IPS-15b (cell line): ENCODE data around the gene HSPB6.

Source experiments
- H3K27me3 ChIP-seq: one replicate; pipeline ENCODE4 v1.6.1; 2013; ENCODE audit warnings: low read length; ENCODE audit not compliant: control insufficient read depth, insufficient read depth
- H3K36me3 ChIP-seq: one replicate; pipeline ENCODE4 v1.6.1; 2013; ENCODE audit warnings: low read length; ENCODE audit not compliant: control insufficient read depth, insufficient read depth
- H3K4me1 ChIP-seq: one replicate; pipeline ENCODE4 v1.6.1; 2013; ENCODE audit warnings: mild to moderate bottlenecking, low read length; ENCODE audit not compliant: control insufficient read depth, insufficient read depth
- H3K4me3 ChIP-seq: one replicate; pipeline ENCODE4 v1.5.1; 2013; ENCODE audit warnings: low read depth, low read length
- H3K9ac ChIP-seq: one replicate; pipeline ENCODE4 v1.6.1; 2013; ENCODE audit warnings: low read depth, mild to moderate bottlenecking, low read length
- H3K9me3 ChIP-seq: one replicate; pipeline ENCODE4 v1.6.1; 2013; ENCODE audit warnings: mild to moderate bottlenecking, low read length; ENCODE audit not compliant: control insufficient read depth, insufficient read depth

The HSPB6 gene

DNA sequence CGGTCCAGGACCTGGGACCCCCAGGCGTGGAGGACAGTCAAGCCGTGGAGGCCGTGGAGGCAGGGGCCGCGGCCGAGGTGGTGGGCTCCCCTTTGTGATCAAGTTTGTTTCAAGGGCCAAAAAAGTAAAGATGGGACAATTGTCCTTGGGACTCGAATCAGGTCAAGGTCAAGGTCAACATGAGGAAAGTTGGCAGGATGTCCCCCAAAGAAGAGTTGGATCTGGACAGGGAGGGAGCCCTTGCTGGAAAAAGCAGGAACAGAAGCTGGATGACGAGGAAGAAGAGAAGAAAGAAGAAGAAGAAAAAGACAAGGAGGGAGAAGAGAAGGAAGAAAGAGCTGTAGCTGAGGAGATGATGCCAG lies 36.7 kb downstream of the HSPB6 start:
- H3K9ac ChIP-seq, result no peak overlapping the region
- no peaks in the 10 kb centered on the region for H3K9me3 ChIP-seq
- no peak overlapping the region for H3K4me3 ChIP-seq
- H3K36me3 ChIP-seq, result peaks cover 46% of the 10 kb centered on the region
- H3K27me3 ChIP-seq, result no peaks in the 10 kb centered on the region
- H3K4me1 ChIP-seq, result no peaks in the 10 kb centered on the region

DNA sequence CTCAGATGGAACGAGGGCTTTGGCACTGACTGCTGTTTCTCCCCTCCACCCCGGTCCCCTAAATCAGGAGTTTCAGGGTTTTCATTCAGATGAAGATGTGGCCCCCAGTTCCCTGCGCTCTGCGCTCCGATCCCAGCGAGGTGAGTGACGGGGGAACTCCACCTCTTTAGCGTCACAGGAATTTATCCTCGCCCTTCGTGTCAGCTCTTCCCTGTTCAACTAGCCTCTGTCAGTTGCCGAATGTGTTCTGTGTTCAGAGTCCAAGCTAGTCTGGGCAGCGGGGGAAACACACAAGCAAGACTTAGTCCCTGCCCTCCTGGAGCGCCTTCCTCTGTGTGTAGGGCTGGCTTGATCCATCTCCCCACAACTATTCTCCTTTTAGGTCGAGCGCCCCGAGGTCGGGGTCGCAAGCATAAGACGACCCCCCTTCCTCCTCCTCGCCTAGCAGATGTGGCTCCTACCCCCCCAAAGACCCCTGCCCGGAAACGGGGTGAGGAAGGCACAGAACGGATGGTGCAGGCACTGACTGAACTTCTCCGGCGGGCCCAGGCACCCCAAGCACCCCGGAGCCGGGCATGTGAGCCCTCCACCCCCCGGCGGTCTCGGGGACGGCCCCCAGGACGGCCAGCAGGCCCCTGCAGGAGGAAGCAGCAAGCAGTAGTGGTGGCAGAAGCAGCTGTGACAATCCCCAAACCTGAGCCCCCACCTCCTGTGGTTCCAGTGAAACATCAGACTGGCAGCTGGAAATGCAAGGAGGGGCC lies 37.2 kb downstream of the HSPB6 start:
- peaks cover 41% of the 10 kb centered on the region for H3K36me3 ChIP-seq
- no peaks in the 10 kb centered on the region for H3K27me3 ChIP-seq
- H3K4me3 ChIP-seq, result peak overlapping the region; percentile 95
- no peaks in the 10 kb centered on the region for H3K4me1 ChIP-seq
- H3K9me3 ChIP-seq, result no peaks in the 10 kb centered on the region
- no peak overlapping the region for H3K9ac ChIP-seq

DNA sequence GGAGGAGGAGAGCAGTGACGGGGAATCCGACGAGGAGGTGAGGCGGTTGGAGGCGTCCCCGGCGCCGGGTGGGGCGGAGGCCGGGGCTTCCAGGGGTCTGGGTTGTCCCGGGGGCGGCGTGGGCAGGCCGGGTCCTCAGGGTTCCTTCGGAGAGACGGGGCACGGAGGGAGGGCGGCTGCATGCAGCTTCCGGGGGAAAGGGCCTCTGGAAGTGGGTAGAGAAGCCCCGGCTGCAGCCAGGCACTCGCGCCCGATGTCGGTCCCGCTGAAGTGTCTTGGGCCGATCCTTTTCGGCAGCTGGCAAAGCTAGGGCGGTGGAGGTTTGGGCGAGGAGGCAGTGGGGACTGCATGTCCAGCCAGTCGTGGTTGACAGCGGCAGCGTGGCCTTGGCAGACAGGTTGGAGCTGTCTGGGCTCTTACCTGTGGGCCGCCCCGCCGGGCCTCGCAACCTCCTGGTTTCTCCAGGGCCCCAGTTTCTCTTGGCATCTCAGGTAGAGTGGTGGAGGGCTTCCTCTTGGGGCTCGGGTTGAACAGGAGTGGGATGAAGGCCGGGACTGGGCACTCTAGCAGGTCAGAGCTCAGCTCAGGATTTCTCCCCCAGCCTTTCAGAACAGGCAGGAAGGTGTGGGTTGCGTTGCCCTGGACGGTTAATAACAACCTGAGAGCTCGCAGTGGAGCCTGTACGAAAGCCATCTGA lies 38.3 kb downstream of the HSPB6 start:
- peak overlapping the region; percentile 95 for H3K4me3 ChIP-seq
- H3K27me3 ChIP-seq, result peaks cover 8% of the 10 kb centered on the region
- H3K9me3 ChIP-seq, result no peaks in the 10 kb centered on the region
- H3K4me1 ChIP-seq, result no peaks in the 10 kb centered on the region
- H3K36me3 ChIP-seq, result peaks cover 30% of the 10 kb centered on the region
- peak overlapping the region; percentile 60 for H3K9ac ChIP-seq

DNA sequence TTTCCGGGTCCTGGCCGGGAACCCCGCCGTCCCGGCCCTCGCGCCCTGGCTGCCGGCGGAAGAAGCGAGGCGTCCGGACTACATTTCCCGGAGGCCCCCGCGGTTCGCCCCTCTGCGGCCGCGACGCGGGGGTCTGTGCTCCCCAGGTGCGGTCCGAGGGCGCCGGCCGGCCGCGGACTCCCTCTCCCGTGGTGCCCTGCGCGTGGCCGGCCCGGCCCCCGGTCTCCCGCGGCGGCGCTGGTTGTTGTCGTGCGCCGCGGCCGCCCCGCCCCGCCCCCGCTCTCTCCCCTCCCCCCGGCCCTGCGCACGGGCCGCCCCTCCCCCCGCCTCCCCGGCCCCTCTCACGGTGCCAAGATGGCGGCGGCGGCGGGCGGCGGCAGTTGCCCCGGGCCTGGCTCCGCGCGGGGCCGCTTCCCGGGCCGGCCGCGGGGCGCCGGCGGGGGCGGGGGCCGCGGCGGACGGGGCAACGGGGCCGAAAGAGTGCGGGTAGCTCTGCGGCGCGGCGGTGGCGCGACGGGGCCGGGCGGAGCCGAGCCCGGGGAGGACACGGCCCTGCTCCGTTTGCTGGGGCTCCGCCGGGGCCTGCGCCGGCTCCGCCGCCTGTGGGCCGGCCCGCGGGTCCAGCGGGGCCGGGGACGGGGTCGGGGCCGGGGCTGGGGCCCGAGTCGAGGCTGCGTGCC lies 39.0 kb downstream of the HSPB6 start, which contains the start of gene KMT2B:
KMT2B (plus strand) TSS at position 339 of the 680 bp plus-strand sequence; CDS start at position 355, 16 bp downstream.
- no peaks in the 10 kb centered on the region for H3K9me3 ChIP-seq
- peaks cover 23% of the 10 kb centered on the region for H3K36me3 ChIP-seq
- H3K9ac ChIP-seq, result peak within 1 kb of the TSS; percentile 65
- H3K4me3 ChIP-seq, result peak within 1 kb of the TSS; percentile 95
- no peaks in the 10 kb centered on the region for H3K4me1 ChIP-seq
- H3K27me3 ChIP-seq, result peaks cover 11% of the 10 kb centered on the region

DNA sequence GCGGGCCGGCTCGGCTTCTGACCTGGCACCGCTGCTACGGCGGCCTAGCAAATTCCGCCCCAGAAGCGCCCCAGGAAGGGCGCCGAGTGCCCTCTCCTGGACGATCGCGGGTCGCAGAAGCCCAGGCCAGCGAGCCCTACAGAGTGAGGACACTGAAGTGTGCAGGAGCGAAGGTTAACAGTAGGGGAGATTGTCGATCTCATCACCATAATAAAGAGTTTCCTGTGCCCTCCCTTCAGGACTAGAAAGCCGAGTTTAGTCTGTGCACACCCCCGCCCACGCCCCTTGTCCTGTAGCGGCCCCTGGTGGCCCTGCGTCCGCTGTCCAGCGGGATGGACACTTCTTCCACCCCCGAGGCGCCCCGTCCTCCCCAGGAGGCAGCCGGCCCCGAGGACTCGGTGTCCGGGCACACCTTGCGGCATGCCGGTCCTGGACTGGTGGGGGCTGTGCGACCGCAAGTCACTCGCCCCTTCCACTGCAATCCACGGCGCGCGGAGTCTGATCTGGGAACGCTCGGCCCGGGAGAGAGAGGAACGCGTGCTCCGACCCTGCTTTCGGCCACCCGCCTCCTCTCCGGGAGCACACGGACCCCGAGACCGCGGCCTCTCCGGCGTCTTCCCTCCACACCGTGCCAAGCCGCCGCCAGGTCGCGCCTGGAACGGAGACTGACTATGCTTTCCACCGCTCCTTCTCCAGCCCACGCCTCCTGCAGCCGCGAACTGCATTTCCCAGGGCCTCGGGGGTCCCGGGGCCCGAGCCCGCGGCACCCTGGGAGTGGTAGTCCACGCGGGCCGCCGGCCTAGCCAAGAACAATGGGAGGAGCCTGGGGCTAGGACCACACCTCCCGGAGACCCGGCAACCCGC lies 39.8 kb downstream of the HSPB6 start:
- no peaks in the 10 kb centered on the region for H3K9me3 ChIP-seq
- no peaks in the 10 kb centered on the region for H3K4me1 ChIP-seq
- H3K36me3 ChIP-seq, result peaks cover 16% of the 10 kb centered on the region
- H3K9ac ChIP-seq, result peak overlapping the region; percentile 81
- peaks cover 11% of the 10 kb centered on the region for H3K27me3 ChIP-seq
- peak overlapping the region; percentile 85 for H3K4me3 ChIP-seq

DNA sequence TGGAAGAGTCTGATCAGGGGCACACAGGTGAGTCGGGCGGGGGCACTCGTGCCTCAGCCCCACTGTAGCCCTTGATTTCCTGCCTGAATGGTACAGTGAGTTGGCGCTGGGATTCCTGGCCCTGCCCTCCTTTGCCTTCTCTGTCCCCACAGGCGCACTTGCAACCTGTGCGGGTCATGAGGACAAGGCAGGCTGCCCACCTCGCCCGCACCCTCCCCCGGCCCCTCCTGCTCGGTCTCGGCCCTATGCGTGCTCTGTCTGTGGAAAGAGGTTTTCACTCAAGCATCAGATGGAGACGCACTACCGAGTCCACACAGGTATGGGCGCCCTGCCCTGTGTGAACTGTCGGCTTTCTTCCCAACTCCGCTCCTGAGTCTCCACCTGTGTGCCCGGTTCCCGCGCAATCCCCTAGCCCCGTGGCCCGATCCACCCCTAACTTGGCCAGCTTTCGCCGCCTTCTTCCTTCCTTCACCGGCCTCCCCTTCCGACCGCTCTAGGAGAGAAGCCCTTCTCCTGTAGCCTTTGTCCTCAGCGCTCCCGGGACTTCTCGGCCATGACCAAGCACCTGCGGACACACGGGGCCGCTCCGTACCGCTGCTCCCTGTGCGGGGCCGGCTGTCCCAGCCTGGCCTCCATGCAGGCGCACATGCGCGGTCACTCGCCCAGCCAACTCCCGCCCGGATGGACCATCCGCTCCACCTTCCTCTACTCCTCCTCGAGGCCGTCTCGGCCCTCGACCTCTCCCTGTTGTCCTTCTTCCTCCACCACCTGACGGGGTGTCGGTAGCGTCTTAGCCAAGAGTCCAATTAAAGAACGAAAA lies 40.6 kb downstream of the HSPB6 start:
- peak overlapping the region; percentile 85 for H3K4me3 ChIP-seq
- peaks cover 9% of the 10 kb centered on the region for H3K36me3 ChIP-seq
- peaks cover 11% of the 10 kb centered on the region for H3K27me3 ChIP-seq
- peak overlapping the region; percentile 81 for H3K9ac ChIP-seq
- no peaks in the 10 kb centered on the region for H3K9me3 ChIP-seq
- H3K4me1 ChIP-seq, result peaks cover 3% of the 10 kb centered on the region

DNA sequence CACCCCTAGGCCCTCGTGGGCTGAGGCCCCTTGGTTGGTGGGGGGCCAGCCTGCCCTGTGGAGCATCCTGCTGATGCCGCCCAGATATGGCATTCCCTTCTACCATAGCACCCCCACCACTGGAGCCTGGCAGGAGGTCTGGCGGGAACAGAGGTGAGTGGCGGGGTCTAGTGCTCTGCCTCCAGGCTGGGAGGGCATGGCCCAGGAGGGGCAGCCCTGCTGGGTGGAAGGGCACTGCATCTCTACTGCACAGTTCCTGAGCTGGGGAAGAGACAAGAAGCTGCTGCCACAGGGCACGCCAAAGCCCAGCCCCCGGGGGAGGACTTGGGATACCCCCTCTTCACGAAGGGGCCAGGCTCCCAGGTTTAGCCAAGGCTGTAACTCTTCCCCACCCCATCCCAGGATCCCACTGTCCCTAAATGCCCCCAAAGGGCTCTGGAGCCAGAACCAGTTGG lies 41.4 kb downstream of the HSPB6 start:
- H3K27me3 ChIP-seq, result peaks cover 11% of the 10 kb centered on the region
- peaks cover 5% of the 10 kb centered on the region for H3K4me1 ChIP-seq
- H3K9me3 ChIP-seq, result no peaks in the 10 kb centered on the region
- H3K36me3 ChIP-seq, result peaks cover 6% of the 10 kb centered on the region
- H3K4me3 ChIP-seq, result peak overlapping the region; percentile 85
- H3K9ac ChIP-seq, result peak overlapping the region; percentile 37

DNA sequence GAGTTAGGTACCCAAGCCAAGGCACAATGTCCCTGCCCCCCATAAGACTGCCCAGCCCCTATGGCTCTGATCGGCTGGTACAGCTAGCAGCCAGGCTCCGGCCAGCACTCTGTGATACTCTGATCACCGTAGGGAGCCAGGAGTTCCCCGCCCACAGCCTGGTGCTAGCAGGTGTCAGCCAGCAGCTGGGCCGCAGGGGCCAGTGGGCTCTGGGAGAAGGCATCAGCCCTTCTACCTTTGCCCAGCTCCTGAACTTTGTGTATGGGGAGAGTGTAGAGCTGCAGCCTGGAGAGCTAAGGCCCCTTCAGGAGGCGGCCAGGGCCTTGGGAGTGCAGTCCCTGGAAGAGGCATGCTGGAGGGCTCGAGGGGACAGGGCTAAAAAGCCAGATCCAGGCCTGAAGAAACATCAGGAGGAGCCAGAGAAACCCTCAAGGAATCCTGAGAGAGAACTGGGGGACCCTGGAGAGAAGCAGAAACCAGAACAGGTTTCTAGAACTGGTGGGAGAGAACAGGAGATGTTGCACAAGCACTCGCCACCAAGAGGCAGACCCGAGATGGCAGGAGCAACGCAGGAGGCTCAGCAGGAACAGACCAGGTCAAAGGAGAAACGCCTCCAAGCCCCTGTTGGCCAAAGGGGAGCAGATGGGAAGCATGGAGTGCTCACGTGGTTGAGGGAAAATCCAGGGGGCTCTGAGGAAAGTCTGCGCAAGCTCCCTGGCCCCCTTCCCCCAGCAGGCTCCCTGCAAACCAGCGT lies 42.1 kb downstream of the HSPB6 start:
- H3K9ac ChIP-seq, result no peak overlapping the region
- no peak overlapping the region for H3K4me3 ChIP-seq
- H3K9me3 ChIP-seq, result no peaks in the 10 kb centered on the region
- peaks cover 11% of the 10 kb centered on the region for H3K27me3 ChIP-seq
- H3K4me1 ChIP-seq, result peaks cover 5% of the 10 kb centered on the region
- H3K36me3 ChIP-seq, result peaks cover under 1% of the 10 kb centered on the region

DNA sequence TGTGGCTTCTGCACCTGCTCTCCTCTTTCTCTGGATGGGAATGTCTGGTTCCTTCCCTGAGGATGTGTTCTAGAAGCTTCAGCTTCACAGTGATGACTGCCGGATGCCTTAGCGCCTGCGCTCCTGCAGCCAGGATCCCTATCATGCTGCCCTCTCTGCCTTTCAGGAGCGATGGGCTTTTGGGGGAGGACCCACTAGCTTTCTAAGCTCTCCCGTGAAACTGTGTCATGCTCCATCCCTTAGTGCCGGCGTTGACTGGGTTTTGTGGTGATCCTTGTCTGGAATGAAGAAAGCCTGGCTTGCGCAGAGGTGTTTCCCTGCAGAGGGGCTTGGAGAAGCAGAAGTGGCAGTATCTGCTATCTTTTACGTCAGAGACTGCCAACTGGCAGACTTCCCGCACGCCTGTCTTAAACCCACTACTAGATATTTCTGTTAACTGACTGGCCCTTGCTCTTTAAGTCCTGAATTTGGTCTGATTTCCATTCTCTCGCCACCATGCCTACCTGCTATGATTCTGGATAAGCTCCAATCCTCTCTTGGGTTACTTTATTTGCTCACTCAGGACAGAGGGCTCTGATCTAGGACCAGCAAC lies 42.8 kb downstream of the HSPB6 start:
- no peak overlapping the region for H3K4me3 ChIP-seq
- peaks cover 11% of the 10 kb centered on the region for H3K27me3 ChIP-seq
- H3K4me1 ChIP-seq, result peaks cover 5% of the 10 kb centered on the region
- H3K36me3 ChIP-seq, result no peaks in the 10 kb centered on the region
- no peak overlapping the region for H3K9ac ChIP-seq
- H3K9me3 ChIP-seq, result no peaks in the 10 kb centered on the region

DNA sequence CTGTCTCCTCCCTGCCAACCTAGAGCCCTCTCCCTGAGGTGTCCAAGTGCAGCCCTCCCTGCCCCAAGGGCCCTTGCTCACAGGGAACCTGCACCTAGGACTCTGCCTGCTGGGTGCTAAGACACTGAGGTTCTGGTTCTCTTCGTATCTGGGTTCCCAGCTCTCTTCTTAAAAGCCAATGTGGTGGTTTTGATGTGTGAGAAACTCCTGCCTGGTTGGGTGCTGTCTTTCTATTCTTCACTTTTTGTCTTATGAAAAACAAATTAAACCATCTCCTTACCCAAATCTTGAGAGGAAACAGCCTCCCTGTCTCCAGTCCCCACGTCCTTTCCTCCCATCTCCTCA lies 43.4 kb downstream of the HSPB6 start:
- H3K27me3 ChIP-seq, result peaks cover 11% of the 10 kb centered on the region
- no peaks in the 10 kb centered on the region for H3K9me3 ChIP-seq
- H3K4me1 ChIP-seq, result peaks cover 5% of the 10 kb centered on the region
- H3K36me3 ChIP-seq, result no peaks in the 10 kb centered on the region
- H3K4me3 ChIP-seq, result no peak overlapping the region
- H3K9ac ChIP-seq, result no peak overlapping the region
